WTC11 (cell line): Measurements from ENCODE around the gene GGA2.

Experiments used
- CREM ChIP-seq: sonication (generic); formaldehyde crosslinking; IDR thresholded peaks from 2 replicates; pipeline ENCODE4 v1.8.1; 2022; ENCODE audit warnings: mild to moderate bottlenecking, missing genetic modification reagents, moderate library complexity
- CTCF ChIP-seq: fragments of 200-600 bp; IDR thresholded peaks from 2 replicates; pipeline ENCODE4 v1.8.0; 2022; ENCODE audit warnings: antibody characterized with exemption
- ESRRA ChIP-seq: sonication (generic); formaldehyde crosslinking; IDR thresholded peaks from 2 replicates; pipeline ENCODE4 v1.8.1; 2022; ENCODE audit warnings: mild to moderate bottlenecking, missing genetic modification reagents, borderline replicate concordance
- GTF2I ChIP-seq: fragments of 250-450 bp; sonication (Bioruptor Pico); conservative IDR thresholded peaks from 2 replicates; pipeline ENCODE4 v1.4.0; 2021; ENCODE audit warnings: mild to moderate bottlenecking
- HMGXB4 ChIP-seq: sonication (generic); formaldehyde crosslinking; IDR thresholded peaks from 2 replicates; pipeline ENCODE4 v1.8.1; 2023; ENCODE audit warnings: mild to moderate bottlenecking, moderate library complexity, missing genetic modification reagents
- JUN ChIP-seq: sonication (generic); formaldehyde crosslinking; IDR thresholded peaks from 2 replicates; pipeline ENCODE4 v1.8.0; 2023; ENCODE audit warnings: mild to moderate bottlenecking, missing genetic modification reagents
- NR1H2 ChIP-seq: sonication (generic); formaldehyde crosslinking; IDR thresholded peaks from 2 replicates; pipeline ENCODE4 v1.9.0; 2021; ENCODE audit warnings: mild to moderate bottlenecking, moderate library complexity, missing genetic modification reagents
- TCF7 ChIP-seq: sonication (generic); formaldehyde crosslinking; IDR thresholded peaks from 2 replicates; pipeline ENCODE4 v1.8.0; 2022; ENCODE audit warnings: mild to moderate bottlenecking, low read depth, missing genetic modification reagents, moderate library complexity
- TF ChIP-seq, protein P1 (sequence below): sonication (generic); formaldehyde crosslinking; IDR thresholded peaks from 2 replicates; pipeline ENCODE4 v1.8.1; 2022; ENCODE audit warnings: mild to moderate bottlenecking, moderate library complexity, missing genetic modification reagents

DNA sequence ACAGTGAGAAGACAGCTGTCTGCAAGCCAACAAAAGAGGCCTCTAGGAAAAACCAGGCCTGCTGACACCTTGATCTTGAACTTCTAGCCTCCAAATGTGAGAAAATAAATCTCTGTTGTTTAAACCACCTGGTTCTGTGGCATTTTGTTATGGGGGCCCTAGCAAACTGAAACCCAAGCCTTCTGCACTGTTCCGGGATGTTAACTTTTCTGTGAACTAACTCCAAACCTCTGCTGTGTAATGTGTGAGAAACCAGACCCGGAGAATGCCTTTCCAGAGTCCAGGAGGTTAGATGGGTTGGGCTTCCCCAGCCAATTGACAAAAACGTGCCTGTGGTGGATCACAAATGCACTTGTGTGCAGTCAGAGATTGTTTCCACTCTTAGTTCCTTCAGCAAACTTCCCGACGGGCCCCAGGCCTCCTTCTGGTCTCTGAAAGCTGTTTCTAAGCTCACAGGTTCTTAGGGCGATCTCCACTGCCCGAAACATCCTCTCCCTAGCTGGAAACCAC lies 13.6 kb upstream of the GGA2 start:
- TF ChIP-seq TCF7, result no peak
- TF ChIP-seq CTCF, result no peak
- no peak for TF ChIP-seq GTF2I (CRISPR knock-in tag)
- TF ChIP-seq, protein P1, sequence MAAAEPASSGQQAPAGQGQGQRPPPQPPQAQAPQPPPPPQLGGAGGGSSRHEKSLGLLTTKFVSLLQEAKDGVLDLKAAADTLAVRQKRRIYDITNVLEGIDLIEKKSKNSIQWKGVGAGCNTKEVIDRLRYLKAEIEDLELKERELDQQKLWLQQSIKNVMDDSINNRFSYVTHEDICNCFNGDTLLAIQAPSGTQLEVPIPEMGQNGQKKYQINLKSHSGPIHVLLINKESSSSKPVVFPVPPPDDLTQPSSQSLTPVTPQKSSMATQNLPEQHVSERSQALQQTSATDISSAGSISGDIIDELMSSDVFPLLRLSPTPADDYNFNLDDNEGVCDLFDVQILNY (CRISPR knock-in tag), result no peak
- no peak for TF ChIP-seq HMGXB4 (CRISPR knock-in tag)
- TF ChIP-seq JUN (CRISPR knock-in tag), result no peak
- TF ChIP-seq CREM (CRISPR knock-in tag), result no peak
- no peak for TF ChIP-seq ESRRA (CRISPR knock-in tag)
- TF ChIP-seq NR1H2 (CRISPR knock-in tag), result no peak
